Sigmoid colon (tissue), 7 donors: Measurements from ENCODE around the gene NDFIP1. TPM values are rescaled to one million over a fixed set of nuclear protein-coding genes. Genes with fewer than 3 reads are reported as not detected.

ENCODE experiments used
- DNase-seq: peaks from one replicate; pipeline ENCODE4 v3.0.0-alpha.2; 2019
- H3K27ac ChIP-seq, 4 donors: fragments of 200-600 bp; sonication (generic); one replicate each; pipeline ENCODE4 v1.5.1; 2016 to 2019; ENCODE audit warnings: mild to moderate bottlenecking in 1 of 4
- H3K27me3 ChIP-seq, 3 donors: fragments of 200-600 bp; sonication (generic); one replicate each; pipeline ENCODE4 v1.5.1; 2019; ENCODE audit warnings: mild to moderate bottlenecking in 1 of 3
- H3K36me3 ChIP-seq, 4 donors: fragments of 200-600 bp; sonication (generic); one replicate each; pipeline ENCODE4 v1.5.1; 2016 to 2019
- H3K4me1 ChIP-seq, 4 donors: fragments of 200-600 bp; sonication (generic); one replicate each; pipeline ENCODE4 v1.5.1; 2017 to 2019
- H3K4me3 ChIP-seq, 4 donors: fragments of 200-600 bp; sonication (generic); one replicate each; pipeline ENCODE4 v1.5.1; 2017 to 2019; ENCODE audit warnings: mild to moderate bottlenecking in 2 of 4, moderate library complexity in 1 of 4
- H3K9me3 ChIP-seq, 4 donors: fragments of 200-600 bp in 3 of 4; sonication (generic) in 3 of 4; one replicate each; pipeline versions ENCODE4 v1.5.1 to v1.6.1; 2013 to 2019
- CTCF ChIP-seq, 4 experiments: fragments of 450-650 bp in 3 of 4; fragments of 200-600 bp in 1 of 4; IDR thresholded peaks; one replicate each; pipeline ENCODE4 v1.5.1; 2016 to 2019; ENCODE audit warnings: antibody characterized with exemption in 4 of 4, mild to moderate bottlenecking in 3 of 4, moderate library complexity in 2 of 4
- EP300 ChIP-seq, 4 donors: sonication (generic); formaldehyde crosslinking; IDR thresholded peaks; one replicate each; pipeline ENCODE4 v1.6.1; 2017; ENCODE audit warnings: antibody characterized with exemption in 4 of 4
- POLR2A ChIP-seq, 2 donors: fragments of 450-650 bp; IDR thresholded peaks; one replicate each; pipeline ENCODE4 v1.6.1; 2016; ENCODE audit warnings: antibody characterized with exemption in 2 of 2, mild to moderate bottlenecking in 2 of 2, moderate library complexity in 2 of 2
- POLR2AphosphoS5 ChIP-seq, 4 donors: sonication (generic); formaldehyde crosslinking; IDR thresholded peaks; one replicate each; pipeline ENCODE4 v1.6.1; 2017; ENCODE audit warnings: antibody characterized with exemption in 4 of 4
- WGBS, 2 donors: extraction: QIAGEN DNeasy Blood & Tissue Kit; methylation state at CpG; one replicate each; pipeline ENCODE4 v1.1.7; 2013; 5-methylcytosine and 5-hydroxymethylcytosine counted together
- intact Hi-C: fragments of 100-400 bp; cut with DNase I; formaldehyde crosslinking; loops from one replicate; pipeline ENCODE4 v1.15.1; 2023
- polyA plus RNA-seq, 3 donors: library from polyadenylated mRNA; stranded (reverse); fragments of 200-250 nt; gene quantifications; one replicate each; pipeline ENCODE4 v1.2.3, GENCODE V29; 2013
- total RNA-seq, 4 donors: library from RNA; depleted of rRNA; stranded (reverse); fragments of >200 nt; gene quantifications; one replicate each; pipeline ENCODE4 v1.1.0, GENCODE V29; 2016
- donor health status: healthy with polysubstance abuse.
- donor health status: Bipolar disorder and iron deficiency.
- donor health status: healthy.

Gene NDFIP1
- total and polyA plus RNA-seq, 7 donors, result 20.3 to 88.5 (median 47.8) TPM

- intact Hi-C loops, result no loop called here
- peaks cover 0 to 58% (median 14%) of the 10 kb centered on the region in 4 donors for H3K36me3 ChIP-seq
- WGBS, 2 donors, result 97 to 98% methylated on average over 3 of the region's 3 CpGs
- H3K27ac ChIP-seq, result no peak overlapping the region
- TF ChIP-seq EP300 (IDR thresholded peaks at IDR 0.05) (no peak), POLR2AphosphoS5 (IDR thresholded peaks at IDR 0.05) (no peak), CTCF (IDR thresholded peaks at IDR 0.05) (no peak), POLR2A (IDR thresholded peaks at IDR 0.05) (no peak)
- H3K27me3 ChIP-seq, result no peaks in the 10 kb centered on the region
- no peaks in the 10 kb centered on the region for H3K9me3 ChIP-seq
- H3K4me1 ChIP-seq, result peaks cover 0 to 16% (median 9%) of the 10 kb centered on the region in 4 donors
- no peak for DNase-seq
- H3K4me3 ChIP-seq, result no peak overlapping the region
Measured at GRCh38 chr5:142132916-142133315, 24.3 kb downstream of the NDFIP1 start.

GRCh38 chr5:142133330-142134206, 25.0 kb downstream of the NDFIP1 start:
- H3K4me1 ChIP-seq, result peaks cover 0 to 10% (median 6%) of the 10 kb centered on the region in 4 donors
- H3K4me3 ChIP-seq, result no peak overlapping the region
- intact Hi-C loops, result no loop called here
- 90 to 92% methylated on average over 3 of the region's 3 CpGs for WGBS, 2 donors
- H3K27me3 ChIP-seq, result no peaks in the 10 kb centered on the region
- no peak for DNase-seq
- H3K27ac ChIP-seq, result no peak overlapping the region
- H3K36me3 ChIP-seq, result peaks cover 0 to 65% (median 16%) of the 10 kb centered on the region in 4 donors
- TF ChIP-seq EP300 (IDR thresholded peaks at IDR 0.05) (no peak), CTCF (IDR thresholded peaks at IDR 0.05) (no peak), POLR2A (IDR thresholded peaks at IDR 0.05) (no peak), POLR2AphosphoS5 (IDR thresholded peaks at IDR 0.05) (no peak)
- H3K9me3 ChIP-seq, result no peaks in the 10 kb centered on the region

GRCh38 chr5:142134331-142135010, 25.9 kb downstream of the NDFIP1 start:
- peaks cover 0 to under 1% (median 0%) of the 10 kb centered on the region in 4 donors for H3K4me1 ChIP-seq
- H3K27me3 ChIP-seq, result no peaks in the 10 kb centered on the region
- H3K36me3 ChIP-seq, result peaks cover 0 to 72% (median 17%) of the 10 kb centered on the region in 4 donors
- DNase-seq, result no peak
- H3K4me3 ChIP-seq, result no peak overlapping the region
- intact Hi-C loops, result no loop called here
- no peak overlapping the region for H3K27ac ChIP-seq
- 66 to 77% methylated on average over 7 of the region's 7 CpGs for WGBS, 2 donors
- TF ChIP-seq POLR2AphosphoS5 (IDR thresholded peaks at IDR 0.05) (no peak), POLR2A (IDR thresholded peaks at IDR 0.05) (no peak), CTCF (IDR thresholded peaks at IDR 0.05) (no peak), EP300 (IDR thresholded peaks at IDR 0.05) (no peak)
- H3K9me3 ChIP-seq, result no peaks in the 10 kb centered on the region

GRCh38 chr5:142141463-142141862, 32.9 kb downstream of the NDFIP1 start:
- H3K27me3 ChIP-seq, result no peaks in the 10 kb centered on the region
- H3K4me1 ChIP-seq, result no peaks in the 10 kb centered on the region
- H3K36me3 ChIP-seq, result peaks cover 7 to 87% (median 9%) of the 10 kb centered on the region in 4 donors
- no peak overlapping the region for H3K27ac ChIP-seq
- H3K4me3 ChIP-seq, result no peak overlapping the region
- intact Hi-C loops, result loop anchor here (5.0 kb wide), 1 partner anchor 129 kb away; the partner anchor contains the start of gene GNPDA1
- no peak for DNase-seq
- no peak for TF ChIP-seq CTCF (IDR thresholded peaks at IDR 0.05)
- TF ChIP-seq POLR2A (IDR thresholded peaks at IDR 0.05), result no peak
- no peak for TF ChIP-seq EP300 (IDR thresholded peaks at IDR 0.05)
- no peaks in the 10 kb centered on the region for H3K9me3 ChIP-seq
